CD14-positive monocyte (primary cell): ENCODE data around the gene HOXB3. TPM values are rescaled to one million over a fixed set of nuclear protein-coding genes. Genes with fewer than 3 reads are reported as not detected.
A peak's percentile ranks its signal among the peaks of the same experiment; 100 is the strongest.

Source experiments
- DNase-seq, 3 donors: peaks; one replicate each; pipeline ENCODE4 v3.0.0-alpha.2; 2011 to 2022
- H2AFZ ChIP-seq: 2 replicates; pipeline ENCODE4 v1.6.0; 2012; ENCODE audit warnings: mild to moderate bottlenecking, low read depth, low read length, inconsistent platforms; ENCODE audit not compliant: insufficient read depth, poor library complexity, severe bottlenecking
- H3K27ac ChIP-seq, 2 donors: 1 replicate in 1 of 2; 2 replicates in 1 of 2; pipeline ENCODE4 v1.5.1; 2012 to 2013; ENCODE audit warnings: low read length in 2 of 2, control low read depth in 1 of 2, inconsistent platforms in 1 of 2, low read depth in 1 of 2, mild to moderate bottlenecking in 1 of 2
- H3K27me3 ChIP-seq, 2 donors: one replicate each; pipeline versions ENCODE4 v1.6.0 to v1.6.1; 2011 to 2013; ENCODE audit warnings: low read length in 2 of 2; ENCODE audit not compliant: control insufficient read depth in 2 of 2, insufficient read depth in 2 of 2
- H3K36me3 ChIP-seq, 2 donors: replicated peaks in 1 of 2; 1 replicate in 1 of 2; 2 replicates in 1 of 2; pipeline versions ENCODE4 v1.5.1 to v1.6.1; 2012 to 2013; ENCODE audit warnings: low read length in 2 of 2, control low read depth in 1 of 2, inconsistent platforms in 1 of 2, mild to moderate bottlenecking in 1 of 2; ENCODE audit not compliant: insufficient read depth in 2 of 2, control insufficient read depth in 1 of 2
- H3K4me1 ChIP-seq, 2 donors: 1 replicate in 1 of 2; 2 replicates in 1 of 2; pipeline versions ENCODE4 v1.5.1 to v1.6.1; 2012 to 2013; ENCODE audit warnings: low read length in 2 of 2, control low read depth in 1 of 2, inconsistent platforms in 1 of 2, mild to moderate bottlenecking in 1 of 2, moderate library complexity in 1 of 2; ENCODE audit not compliant: insufficient read depth in 2 of 2, control insufficient read depth in 1 of 2
- H3K4me2 ChIP-seq: replicated peaks from 2 replicates; pipeline ENCODE3; 2012; ENCODE audit warnings: low read length, moderate library complexity, mild to moderate bottlenecking; ENCODE audit not compliant: poor library complexity, severe bottlenecking; ENCODE audit errors: extremely low read depth
- H3K4me3 ChIP-seq, 3 experiments: fragments of 200-600 bp in 1 of 3; sonication (generic) in 1 of 3; replicated peaks in 1 of 3; 1 replicate in 2 of 3; 2 replicates in 1 of 3; pipeline ENCODE4 v1.5.1; 2011 to 2013; ENCODE audit warnings: low read length in 3 of 3, mild to moderate bottlenecking in 3 of 3, control low read depth in 2 of 3, low read depth in 2 of 3, inconsistent platforms in 1 of 3, moderate library complexity in 1 of 3
- H3K79me2 ChIP-seq: 2 replicates; pipeline ENCODE4 v1.6.0; 2012; ENCODE audit warnings: mild to moderate bottlenecking, control low read depth, inconsistent platforms, low read length, moderate library complexity; ENCODE audit not compliant: insufficient read depth
- H3K9ac ChIP-seq: 2 replicates; pipeline ENCODE4 v1.6.0; 2017; ENCODE audit warnings: low read length, mild to moderate bottlenecking; ENCODE audit not compliant: insufficient read depth, poor library complexity, severe bottlenecking
- H3K9me3 ChIP-seq, 2 donors: replicated peaks in 1 of 2; 1 replicate in 1 of 2; 2 replicates in 1 of 2; pipeline versions ENCODE4 v1.5.1 to v1.6.1; 2012 to 2013; ENCODE audit warnings: low read length in 2 of 2, control low read depth in 1 of 2; ENCODE audit not compliant: control insufficient read depth in 1 of 2, insufficient read depth in 1 of 2
- H4K20me1 ChIP-seq: 2 replicates; pipeline ENCODE4 v1.6.0; 2012; ENCODE audit warnings: mild to moderate bottlenecking, low read length, control low read depth, moderate library complexity; ENCODE audit not compliant: insufficient read depth
- H3K27ac Mint-ChIP-seq, 7 donors: one replicate each; pipeline ENCODE4 v1.8.0; 2020; ENCODE audit warnings: mild to moderate bottlenecking in 7 of 7, mixed read lengths in 7 of 7, moderate library complexity in 6 of 7, inconsistent platforms in 2 of 7
- H3K27me3 Mint-ChIP-seq, 3 donors: one replicate each; pipeline ENCODE4 v1.8.0; 2021 to 2022; ENCODE audit warnings: low read depth in 3 of 3, mild to moderate bottlenecking in 3 of 3, mixed read lengths in 3 of 3, moderate library complexity in 3 of 3, inconsistent platforms in 1 of 3
- H3K36me3 Mint-ChIP-seq, 2 donors: one replicate each; pipeline ENCODE4 v1.8.0; 2020; ENCODE audit warnings: mixed read lengths in 2 of 2, inconsistent platforms in 1 of 2, mild to moderate bottlenecking in 1 of 2
- H3K4me1 Mint-ChIP-seq: one replicate; pipeline ENCODE4 v1.8.0; 2020; ENCODE audit warnings: mild to moderate bottlenecking, mixed read lengths
- H3K4me3 Mint-ChIP-seq, 2 donors: one replicate each; pipeline ENCODE4 v1.8.0; 2020; ENCODE audit warnings: mild to moderate bottlenecking in 2 of 2, mixed read lengths in 2 of 2, moderate library complexity in 1 of 2
- H3K9me3 Mint-ChIP-seq, 7 donors: one replicate each; pipeline ENCODE4 v1.8.0; 2020 to 2022; ENCODE audit warnings: mixed read lengths in 7 of 7, mild to moderate bottlenecking in 6 of 7, moderate library complexity in 6 of 7, inconsistent platforms in 2 of 7
- CTCF ChIP-seq: fragments of 200-600 bp; IDR thresholded peaks from one replicate; pipeline ENCODE4 v1.8.0; 2022; ENCODE audit warnings: antibody characterized with exemption, mild to moderate bottlenecking
- WGBS: methylation state at CpG from one replicate; pipeline ENCODE4 v1.1.5; 2013; ENCODE audit warnings: missing lambda C conversion rate; ENCODE audit not compliant: insufficient coverage; 5-methylcytosine and 5-hydroxymethylcytosine counted together
- intact Hi-C, 2 donors: fragments of 100-400 bp; cut with micrococcal nuclease; formaldehyde crosslinking; loops; one replicate each; pipeline versions ENCODE4 v1.15.0 to v1.15.1; 2023
- polyA plus RNA-seq, 3 donors: library from polyadenylated mRNA; depleted of rRNA in 1 of 3; unstranded in 2 of 3; stranded (reverse) in 1 of 3; fragments of 300-500 nt in 2 of 3; fragments of >200 nt in 1 of 3; fragmentation: Illumina TruSeq in 2 of 3; gene quantifications; 1 replicate in 2 of 3; 2 replicates in 1 of 3; pipeline ENCODE4 v1.2.3, GENCODE V29; 2012 to 2021

Gene HOXB3
- polyA plus RNA-seq, 3 donors: 0.56 TPM; not detected in 2

DNA sequence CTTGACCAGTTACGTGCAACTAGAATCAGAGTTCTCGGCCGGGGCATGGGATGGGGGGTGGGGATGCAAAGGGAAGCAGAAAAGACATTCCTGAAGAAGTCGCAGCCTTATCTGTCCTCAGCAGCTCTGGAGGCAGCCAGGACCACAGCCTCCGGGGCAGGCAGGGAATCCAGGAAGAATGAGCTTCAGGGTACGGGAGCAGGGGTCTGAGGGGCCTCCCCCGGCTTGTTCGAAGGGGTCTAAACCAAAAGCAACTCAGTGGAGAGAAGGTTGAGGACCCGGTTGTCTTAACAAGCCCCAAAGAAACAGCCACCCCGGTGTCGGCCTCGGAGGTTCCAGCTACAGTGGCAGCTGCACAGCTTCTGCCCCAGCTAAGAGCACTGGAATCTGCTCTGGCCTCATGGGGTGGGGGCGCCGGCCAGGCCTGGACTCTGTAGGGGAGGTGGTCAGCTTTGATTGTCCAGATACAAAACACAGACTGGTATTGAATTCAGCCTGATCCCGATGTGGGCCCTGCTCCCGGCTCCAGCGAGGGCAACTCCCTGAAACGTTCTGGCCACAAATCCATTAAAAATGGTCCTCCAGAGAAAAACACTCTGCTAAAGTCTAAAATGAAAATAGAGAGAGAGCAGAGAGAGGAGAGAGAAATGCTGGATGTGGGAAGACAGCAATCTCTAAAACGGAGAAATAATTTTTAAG, 19.6 kb downstream of the HOXB3 start:
- intact Hi-C loops: no loop called here
- H3K4me1 Mint-ChIP-seq: peaks cover 8% of the 10 kb centered on the region
- Histone ChIP-seq H3K27me3 (peaks cover 59 to 96% of the 10 kb centered on the region in 2 donors), H3K4me1 (peaks cover 0 to 4% of the 10 kb centered on the region in 2 donors), H3K4me3 (no peak overlapping the region), H3K4me2 (no peak overlapping the region), H3K79me2 (no peaks in the 10 kb centered on the region), H3K27ac (no peak overlapping the region), H2AFZ (no peak overlapping the region), H3K9ac (no peak overlapping the region), H3K9me3 (no peaks in the 10 kb centered on the region), H4K20me1 (no peaks in the 10 kb centered on the region), H3K36me3 (no peaks in the 10 kb centered on the region)
- peaks cover 2 to 6% of the 10 kb centered on the region in 2 donors for H3K36me3 Mint-ChIP-seq
- H3K9me3 Mint-ChIP-seq: peaks cover 0 to 6% (median 2%) of the 10 kb centered on the region in 7 donors
- peak overlapping the region in 1 of 7 donors; percentile 16 for H3K27ac Mint-ChIP-seq
- no peak for TF ChIP-seq CTCF
- H3K27me3 Mint-ChIP-seq: peaks cover 5 to 43% (median 29%) of the 10 kb centered on the region in 3 donors
- 58% methylated on average over 13 of the region's 19 CpGs for WGBS
- no peak for DNase-seq
- peak overlapping the region in 1 of 2 donors; percentile 29 for H3K4me3 Mint-ChIP-seq

DNA sequence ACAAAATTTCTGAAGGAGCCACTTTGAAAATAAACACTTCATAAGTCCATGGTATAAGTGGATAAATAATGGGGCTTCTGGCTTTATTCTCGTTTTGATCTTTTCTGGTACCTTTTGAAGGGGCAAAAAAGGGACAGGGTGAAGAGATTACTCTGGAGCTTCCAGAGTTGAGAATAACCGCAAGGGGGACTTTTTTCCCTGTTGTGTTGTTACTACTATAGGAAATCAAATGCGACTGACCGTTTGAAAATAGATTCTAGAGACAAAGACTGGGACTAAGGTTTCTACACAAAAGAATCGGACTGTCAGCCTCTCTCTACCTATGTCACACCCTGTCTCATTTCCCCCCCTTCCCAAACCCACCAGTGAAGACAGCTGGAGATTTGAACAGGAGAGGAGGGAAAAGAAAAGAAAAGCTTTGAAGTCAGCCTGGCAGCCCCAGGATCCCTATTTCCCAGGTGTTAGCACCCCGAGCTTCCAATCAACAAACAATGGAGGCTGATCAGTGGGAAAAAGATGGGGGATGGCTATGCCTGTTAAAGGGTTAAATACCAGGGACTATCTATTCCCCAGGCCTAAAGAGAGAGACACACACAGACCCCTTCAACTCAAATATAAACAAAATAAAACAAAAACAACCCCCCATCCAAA, 20.2 kb downstream of the HOXB3 start:
- Histone ChIP-seq H3K9me3 (no peaks in the 10 kb centered on the region), H3K4me3 (no peak overlapping the region), H3K27ac (no peak overlapping the region), H3K79me2 (no peaks in the 10 kb centered on the region), H3K36me3 (no peaks in the 10 kb centered on the region), H3K9ac (no peak overlapping the region), H2AFZ (no peak overlapping the region), H4K20me1 (no peaks in the 10 kb centered on the region), H3K27me3 (peaks cover 59 to 96% of the 10 kb centered on the region in 2 donors), H3K4me1 (peaks cover 0 to 4% of the 10 kb centered on the region in 2 donors), H3K4me2 (no peak overlapping the region)
- peaks cover 0 to 40% (median 23%) of the 10 kb centered on the region in 3 donors for H3K27me3 Mint-ChIP-seq
- peaks cover 2 to 6% of the 10 kb centered on the region in 2 donors for H3K36me3 Mint-ChIP-seq
- no peak for DNase-seq
- WGBS: no CpG with 5 or more reads among the region's 6 CpGs
- intact Hi-C loops: no loop called here
- no peak overlapping the region for H3K27ac Mint-ChIP-seq
- peak overlapping the region in 1 of 2 donors; percentile 75 for H3K4me3 Mint-ChIP-seq
- peaks cover 0 to 6% (median 2%) of the 10 kb centered on the region in 7 donors for H3K9me3 Mint-ChIP-seq
- peaks cover 8% of the 10 kb centered on the region for H3K4me1 Mint-ChIP-seq
- no peak for TF ChIP-seq CTCF
